Panc1 (cell line): ENCODE measurements around the gene CXCR5. TPM values are rescaled to one million over a fixed set of nuclear protein-coding genes. Genes with fewer than 3 reads are reported as not detected.

Source experiments
- ATAC-seq: fragments of 200-7000 bp; cut with Tn5 transposase; 2 replicates; pipeline ENCODE4 v1.9.1; 2020; ENCODE audit warnings: mild to moderate bottlenecking, moderate library complexity
- BruUV-seq: library from RNA; stranded (reverse); fragments of 400-500 nt; replicated peaks from 2 replicates; lab custom pipeline; 2021; lab: Mats Ljungman, UMichigan
- CTCF ChIA-PET: fragments of 300-600 bp; sonication (Branson Sonifier 250); formaldehyde crosslinking; loops from one replicate; lab custom pipeline; 2022; ENCODE audit warnings: antibody characterized with exemption; lab: Charles Lee
- POLR2A ChIA-PET: fragments of 300-600 bp; sonication (Branson Sonifier 250); formaldehyde crosslinking; loops from one replicate; lab custom pipeline; 2022; ENCODE audit warnings: antibody characterized with exemption; lab: Charles Lee
- DNase-seq: peaks from one replicate; pipeline ENCODE4 v3.0.0-alpha.2; 2010; ENCODE audit warnings: low read depth, low spot score
- H3K27ac ChIP-seq: 2 replicates; pipeline ENCODE4 v1.5.1; 2011; ENCODE audit warnings: mild to moderate bottlenecking, low read length, inconsistent platforms
- H3K27me3 ChIP-seq: fragments of 200-500 bp; sonication (Bioruptor generic); 2 replicates; pipeline ENCODE4 v1.6.0; 2014; ENCODE audit warnings: low read length, inconsistent platforms; ENCODE audit not compliant: control insufficient read depth, insufficient read depth
- H3K36me3 ChIP-seq: fragments of 200-500 bp; sonication (Bioruptor generic); 2 replicates; pipeline ENCODE4 v1.5.1; 2014; ENCODE audit warnings: inconsistent platforms, mild to moderate bottlenecking, low read length, moderate library complexity; ENCODE audit not compliant: control insufficient read depth, insufficient read depth
- H3K4me1 ChIP-seq: 2 replicates; pipeline ENCODE4 v1.5.1; 2011; ENCODE audit warnings: inconsistent platforms, mild to moderate bottlenecking, low read length, moderate library complexity; ENCODE audit not compliant: control insufficient read depth, insufficient read depth
- H3K4me3 ChIP-seq, 2 experiments: 2 replicates each; pipeline ENCODE4 v1.5.1; 2011 to 2012; ENCODE audit warnings: low read depth in 2 of 2, low read length in 2 of 2, mild to moderate bottlenecking in 2 of 2, inconsistent platforms in 1 of 2, moderate library complexity in 1 of 2
- H3K9me3 ChIP-seq: fragments of 200-500 bp; sonication (Bioruptor generic); 2 replicates; pipeline ENCODE4 v1.5.1; 2014; ENCODE audit warnings: low read depth, mild to moderate bottlenecking, inconsistent platforms, low read length, moderate library complexity; ENCODE audit not compliant: control insufficient read depth, insufficient read depth
- CTCF ChIP-seq: fragments of 450-650 bp; IDR thresholded peaks from 2 replicates; pipeline ENCODE4 v1.5.1; 2017; ENCODE audit warnings: mild to moderate bottlenecking
- POLR2AphosphoS5 ChIP-seq: IDR thresholded peaks from 2 replicates; pipeline ENCODE4 v1.6.1; 2012; ENCODE audit warnings: mild to moderate bottlenecking, low read depth, low read length, moderate library complexity
- REST ChIP-seq, 2 experiments: IDR thresholded peaks; 2 replicates each; pipeline ENCODE4 v1.6.1; 2011 to 2012; ENCODE audit warnings: low read depth in 2 of 2, control low read depth in 1 of 2, low read length in 1 of 2, mild to moderate bottlenecking in 1 of 2, moderate library complexity in 1 of 2; ENCODE audit not compliant: insufficient read depth in 1 of 2
- SIN3A ChIP-seq: IDR thresholded peaks from 2 replicates; pipeline ENCODE4 v1.6.1; 2012; ENCODE audit warnings: low read depth, mild to moderate bottlenecking, low read length, moderate library complexity, borderline replicate concordance; ENCODE audit not compliant: insufficient read depth
- TCF7L2 ChIP-seq: IDR thresholded peaks from 2 replicates; pipeline ENCODE4 v1.6.1; 2011; ENCODE audit warnings: mild to moderate bottlenecking, low read depth, low read length, inconsistent platforms
- in situ Hi-C: cut with HindIII; loops from 2 replicates; pipeline ENCODE4 v1.10.0; 2016; ENCODE audit warnings: low sequenced_read_pairs, low pct_unique_long_range_greater_than_20kb
- intact Hi-C: fragments of 100-400 bp; cut with micrococcal nuclease; formaldehyde crosslinking; loops from one replicate; pipeline ENCODE4 v1.10.0; 2022; ENCODE audit not compliant: unreplicated experiment
- total RNA-seq: library from RNA; stranded (reverse); gene quantifications from one replicate; pipeline ENCODE4 v1.2.1, GENCODE V29; 2021; ENCODE audit not compliant: unreplicated experiment

CXCR5 gene
- total RNA-seq, 1 experiment from 2014 or later, result not detected

GRCh38 chr11:118899296-118899688 is 15.6 kb downstream of the CXCR5 start:
- H3K27ac ChIP-seq, result peak overlapping the region; percentile 18; the same call in 1 of the 2 replicates
- H3K4me3 ChIP-seq, result no peak overlapping the region
- in situ Hi-C loops (no loop called here), intact Hi-C loops (loop anchor here (5.0 kb wide), 1 partner anchor 33 kb away; no protein-coding TSS in a partner anchor)
- peaks cover 8% of the 10 kb centered on the region; the same call in 1 of the 2 replicates for H3K36me3 ChIP-seq
- ATAC-seq, result peak; percentile 11
- H3K9me3 ChIP-seq, result no peaks in the 10 kb centered on the region
- BruUV-seq, result no TSS peak
- TF ChIP-seq REST (IDR thresholded peaks at IDR 0.05; ENCODE audit: insufficient read depth in 1 of 2, low read depth in 2 of 2, low read length in 1 of 2) (no peak), CTCF (no peak), SIN3A (no peak), TCF7L2 (no peak), POLR2AphosphoS5 (no peak)
- H3K27me3 ChIP-seq, result no peaks in the 10 kb centered on the region
- H3K4me1 ChIP-seq, result peaks cover 65% of the 10 kb centered on the region
- no peak for DNase-seq
- ChIA-PET CTCF (interaction anchor here (0.6 to 1.2 kb wide), 2 partner anchors 29 to 149 kb away, joined by 3 to 4 read pairs; no protein-coding TSS in a partner anchor), POLR2A (no interaction called here)

GRCh38 chr11:118899706-118900360 is 16.1 kb downstream of the CXCR5 start:
- CTCF ChIA-PET, result interaction anchor here (1.2 kb wide), 1 partner anchor 28 kb away, joined by 4 read pairs; no protein-coding TSS in a partner anchor
- Histone ChIP-seq H3K4me3 (no peak overlapping the region), H3K36me3 (peaks cover 11% of the 10 kb centered on the region; the same call in 1 of the 2 replicates), H3K9me3 (no peaks in the 10 kb centered on the region), H3K4me1 (peaks cover 68% of the 10 kb centered on the region), H3K27ac (0 out of 2 replicates have a peak overlapping the region, but pooled peaks have one; percentile 18), H3K27me3 (no peaks in the 10 kb centered on the region)
- intact Hi-C loops (loop anchor here (5.0 kb wide), 1 partner anchor 32 kb away; no protein-coding TSS in a partner anchor), in situ Hi-C loops (no loop called here)
- no peak for DNase-seq
- POLR2A ChIA-PET, result interaction anchor here (0.6 kb wide), 1 partner anchor 109 kb away, joined by 6 read pairs; the partner anchor contains the start of gene DDX6
- peak; percentile 5 for ATAC-seq
- BruUV-seq, result no TSS peak
- TF ChIP-seq SIN3A (0 out of 2 replicates have a peak, but pooled peaks have one; percentile 27), CTCF (no peak), REST (IDR thresholded peaks at IDR 0.05; ENCODE audit: insufficient read depth in 1 of 2, low read depth in 2 of 2, low read length in 1 of 2) (no peak), TCF7L2 (no peak), POLR2AphosphoS5 (peak; percentile 59)
